Amygdala (tissue), 56 donors: ENCODE data around the gene C19orf38.

Experiments
- DNase-seq, 56 donors: peaks; one replicate each; lab custom pipeline; 2025; lab: John Stamatoyannopoulos, UW

The C19orf38 gene, protein sequence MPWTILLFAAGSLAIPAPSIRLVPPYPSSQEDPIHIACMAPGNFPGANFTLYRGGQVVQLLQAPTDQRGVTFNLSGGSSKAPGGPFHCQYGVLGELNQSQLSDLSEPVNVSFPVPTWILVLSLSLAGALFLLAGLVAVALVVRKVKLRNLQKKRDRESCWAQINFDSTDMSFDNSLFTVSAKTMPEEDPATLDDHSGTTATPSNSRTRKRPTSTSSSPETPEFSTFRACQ

DNA sequence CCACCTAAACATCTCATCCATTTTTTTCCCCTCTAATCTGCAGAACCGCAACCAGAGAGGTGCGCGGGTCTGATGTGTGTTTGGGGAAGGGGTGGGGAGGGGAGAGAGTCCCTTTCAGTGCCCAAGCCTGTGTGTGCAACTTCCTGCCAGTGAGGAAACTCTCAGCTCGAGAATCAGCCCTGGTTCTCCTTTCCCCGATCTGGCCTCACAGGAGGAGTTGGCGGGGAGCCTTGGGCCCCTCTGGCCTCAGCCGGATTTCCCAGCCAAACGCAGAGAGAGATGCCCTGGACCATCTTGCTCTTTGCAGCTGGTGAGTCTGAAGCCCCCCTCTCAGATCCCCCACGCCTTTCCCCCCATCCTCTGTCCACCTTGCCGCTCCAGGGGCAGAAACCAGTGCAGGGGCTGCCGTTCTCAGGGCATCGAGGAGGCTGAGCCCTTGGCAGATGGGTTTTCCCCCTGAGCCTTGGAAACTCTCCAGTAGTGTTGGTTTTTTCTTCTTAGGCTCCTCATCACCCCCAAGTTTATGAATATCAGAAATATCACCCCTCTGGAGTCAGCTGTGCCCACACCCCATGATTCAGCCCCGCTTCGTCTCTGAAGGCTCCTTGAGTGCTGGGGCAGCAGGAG is at the start of gene C19orf38:
Gene C19orf38 (plus strand): TSS at position 186 of the 627 bp plus-strand sequence. CDS start 94 bp downstream, at position 280.
- DNase-seq = peak in 1 of 56 donors; percentile 22

DNA sequence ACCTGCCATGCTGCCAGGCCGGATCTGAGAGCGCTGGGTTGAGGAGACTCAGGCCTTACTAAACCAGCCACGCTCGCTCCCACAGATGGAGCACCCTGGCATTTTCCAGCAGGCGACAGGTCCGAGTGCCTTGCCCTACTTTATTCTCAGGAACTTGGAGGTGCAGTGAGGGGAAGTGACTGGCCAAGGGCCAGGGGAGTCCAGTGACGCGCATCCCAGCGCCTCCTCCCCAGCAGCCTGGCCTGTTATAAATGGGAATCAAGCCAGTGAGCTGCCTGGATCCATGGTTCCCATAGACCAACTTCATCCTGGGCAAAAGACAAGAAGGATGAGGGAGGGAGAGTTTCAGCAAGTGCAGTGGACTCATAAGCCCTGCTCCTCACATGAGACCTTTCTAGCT is 47.7 kb upstream of the C19orf38 start:
- DNase-seq = peak in 16 of 56 donors; percentile 3 to 48 (median 16)

DNA sequence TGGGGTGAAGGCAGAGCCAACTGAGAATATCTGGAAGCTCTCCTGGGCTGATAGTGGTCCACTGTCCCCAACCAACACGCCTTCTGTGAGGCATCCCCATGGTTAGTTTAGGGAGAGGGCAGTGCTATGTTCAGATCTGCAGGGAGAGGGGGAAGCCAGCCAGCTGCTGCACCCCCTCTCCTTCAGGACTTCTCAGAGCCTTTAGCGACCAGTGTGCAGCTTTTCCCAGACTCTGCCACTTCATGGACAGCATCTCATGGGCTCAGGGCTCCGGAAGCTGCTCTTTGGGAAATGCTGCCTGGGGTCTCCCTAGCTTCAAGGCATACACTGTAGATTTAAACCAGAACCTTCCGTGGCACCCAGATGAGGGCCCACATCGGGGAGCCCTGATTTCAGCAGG is 45.7 kb upstream of the C19orf38 start:
- DNase-seq = no peak

DNA sequence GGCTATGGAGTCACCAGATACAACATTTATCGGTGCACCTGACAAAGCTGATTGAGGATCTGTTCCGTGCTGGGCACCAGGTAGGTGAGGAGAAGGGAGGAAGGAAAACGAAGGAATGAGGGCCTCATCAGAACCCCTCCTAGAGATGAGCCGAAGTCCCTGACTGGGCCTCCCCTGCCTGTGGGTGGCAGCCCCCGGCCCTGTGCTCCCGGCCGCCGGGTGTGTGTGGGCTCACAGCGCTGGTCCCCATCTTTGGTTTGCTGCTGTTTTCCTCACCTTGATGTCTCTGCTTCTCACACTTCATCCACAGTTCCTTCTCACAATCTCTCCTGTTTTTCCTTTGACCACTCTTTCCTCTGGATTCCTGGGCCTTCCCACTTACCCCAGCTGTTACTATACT is 45.0 kb upstream of the C19orf38 start:
- DNase-seq = no peak

DNA sequence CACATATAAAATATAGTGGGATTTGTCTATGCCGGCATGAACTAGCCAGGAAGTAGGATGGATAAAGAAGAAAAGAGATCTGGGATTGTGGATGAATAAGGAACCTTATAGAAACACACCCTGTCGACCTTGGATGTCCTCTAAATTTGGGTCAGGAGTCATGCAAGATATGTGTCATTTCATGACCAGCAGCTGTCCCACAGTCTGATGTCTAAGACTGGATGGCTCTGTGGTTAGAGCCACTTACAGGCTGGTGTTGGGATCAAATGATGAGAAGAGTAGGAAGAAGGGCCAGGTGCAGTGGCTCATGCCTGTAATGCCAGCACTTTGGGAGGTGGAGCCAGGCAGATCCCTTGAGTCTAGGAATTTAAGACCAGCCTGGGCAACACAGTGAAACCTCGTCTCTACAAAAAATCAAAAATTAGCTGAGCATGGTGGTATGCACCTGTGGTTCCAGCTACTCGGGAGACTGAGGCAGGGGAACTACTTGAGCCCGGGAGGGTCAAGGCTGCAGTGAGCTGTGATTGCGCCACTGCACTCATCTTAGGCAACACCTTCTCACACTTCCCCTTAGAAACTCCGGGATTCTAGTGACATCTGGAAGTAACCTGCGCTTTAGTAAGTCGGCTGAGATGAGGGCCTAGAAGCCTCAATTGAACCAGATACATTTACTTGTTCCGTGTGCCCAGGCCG is 43.0 kb upstream of the C19orf38 start:
- no peak for DNase-seq

DNA sequence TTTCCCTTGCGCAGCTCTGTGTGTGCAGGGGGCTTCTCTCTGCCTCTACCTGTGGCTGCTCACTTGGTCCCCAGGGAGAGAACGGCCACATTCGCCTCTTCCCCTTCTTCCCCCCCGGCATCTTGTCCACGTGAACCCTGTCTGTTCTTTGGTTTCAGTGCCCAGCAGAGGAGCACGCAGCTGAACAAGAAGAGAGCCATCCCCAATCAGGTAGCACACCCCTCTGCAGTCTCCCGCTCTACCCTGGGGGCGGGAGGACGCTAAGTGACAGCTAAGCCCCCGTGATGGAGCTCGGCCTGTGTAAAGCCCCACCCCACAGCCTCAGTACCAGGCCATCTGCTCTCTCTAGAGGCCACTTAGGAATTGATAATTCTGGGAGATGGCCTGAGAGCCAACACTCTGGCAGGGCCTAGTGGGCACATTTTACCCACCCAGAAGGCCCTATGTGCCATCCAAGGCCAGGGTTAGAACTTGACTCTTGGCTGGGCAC is 42.4 kb upstream of the C19orf38 start:
- DNase-seq = peak in 6 of 56 donors; percentile 3 to 25 (median 18)

DNA sequence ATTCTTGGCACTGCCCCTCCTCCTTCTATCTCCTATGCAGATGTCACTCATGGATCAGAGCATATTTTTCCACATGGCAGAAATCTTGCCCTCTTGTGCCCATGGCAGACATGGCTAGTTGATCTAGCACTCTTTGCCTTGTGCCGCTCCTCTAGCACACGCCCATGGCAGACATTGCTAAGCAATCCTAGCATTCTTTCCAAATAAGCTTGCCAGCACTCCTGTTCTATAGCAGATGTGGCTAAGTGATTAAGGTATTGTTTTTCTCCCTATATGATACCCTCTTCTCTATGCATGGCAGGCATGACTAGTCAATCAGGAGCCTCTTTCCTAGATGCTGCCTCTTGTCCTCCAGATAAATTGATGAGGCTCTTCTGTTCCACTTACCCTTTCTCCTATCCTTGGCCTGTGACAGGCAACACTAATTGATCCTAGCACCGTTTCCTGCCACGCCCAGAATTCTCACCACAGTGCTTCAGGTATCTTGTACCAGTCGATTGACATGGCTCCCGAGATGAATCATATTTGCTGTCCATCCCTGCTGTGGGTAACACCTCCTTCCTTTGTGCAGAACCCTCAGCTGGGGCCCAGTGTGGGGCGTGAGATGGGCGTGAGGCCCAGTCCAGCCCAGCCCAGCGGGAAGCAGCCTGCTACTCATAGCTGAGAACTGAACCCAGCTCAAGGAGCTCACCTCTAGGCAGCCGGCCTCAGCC is 39.1 kb upstream of the C19orf38 start:
- DNase-seq = no peak

DNA sequence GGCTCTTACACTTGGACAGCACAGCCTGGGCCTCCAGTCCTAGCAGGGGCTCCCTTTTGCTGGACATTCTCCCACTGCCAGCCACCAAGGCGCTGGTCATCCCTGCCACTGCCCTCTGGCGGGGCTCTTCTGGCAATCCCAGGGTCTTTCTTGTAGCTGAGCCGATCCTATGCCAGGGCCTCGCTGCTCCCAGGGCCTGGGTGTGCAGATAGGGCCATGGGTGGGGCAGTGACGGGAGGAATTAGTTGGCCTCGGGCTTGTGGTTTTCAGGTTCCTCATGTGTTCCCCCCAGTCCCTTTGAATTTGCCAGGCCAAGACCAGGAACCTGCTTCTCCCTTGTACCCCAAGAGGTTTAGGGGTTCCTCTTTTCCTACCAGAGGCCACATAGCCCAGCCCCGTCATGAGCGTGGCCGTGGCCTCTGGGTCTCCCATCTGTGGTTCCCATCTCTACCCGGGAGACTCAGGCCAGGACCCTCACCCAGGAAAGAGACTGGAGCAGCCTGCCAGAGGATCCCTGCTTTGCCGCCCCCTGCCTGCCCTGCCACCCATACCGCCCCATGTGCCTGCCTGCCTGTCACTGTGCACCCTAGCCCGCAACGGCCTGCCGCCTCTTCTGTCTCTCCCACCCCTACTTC is 38.4 kb upstream of the C19orf38 start:
- DNase-seq = no peak

DNA sequence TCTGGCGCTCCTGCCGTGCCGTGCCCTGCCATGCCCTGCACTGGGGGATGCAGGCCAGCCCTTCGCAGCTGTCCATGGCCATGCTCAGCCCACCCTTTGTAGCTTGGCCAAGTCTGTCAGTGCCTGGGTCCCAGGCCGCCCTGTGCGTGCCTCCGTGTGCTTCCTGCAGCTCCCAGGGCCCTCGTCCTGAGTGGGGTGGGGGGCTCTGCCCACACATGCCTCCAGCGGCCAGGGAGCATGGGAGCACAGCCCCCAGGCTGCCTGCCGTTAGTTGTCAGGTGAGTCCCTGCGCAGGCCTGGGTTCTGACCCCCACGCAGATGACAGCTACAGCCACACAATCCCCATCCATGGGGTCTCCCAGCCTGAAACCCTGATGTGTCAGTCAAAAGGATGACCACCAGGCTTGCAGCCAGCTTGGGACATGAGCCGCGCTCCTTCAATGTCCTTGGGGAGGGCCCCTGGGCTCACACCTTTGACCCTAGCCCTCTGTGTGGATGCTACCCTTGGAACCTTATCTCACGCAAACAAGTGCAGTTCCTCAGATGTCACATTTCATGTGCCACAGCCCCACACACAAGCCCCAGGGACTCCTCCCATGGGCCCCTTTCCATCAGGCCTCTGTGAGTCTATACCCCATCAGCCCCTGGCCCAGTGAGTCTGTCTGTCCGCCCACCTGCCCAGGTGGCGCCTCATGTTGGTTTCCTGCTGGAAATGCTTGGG is 36.7 kb upstream of the C19orf38 start:
- DNase-seq = no peak

DNA sequence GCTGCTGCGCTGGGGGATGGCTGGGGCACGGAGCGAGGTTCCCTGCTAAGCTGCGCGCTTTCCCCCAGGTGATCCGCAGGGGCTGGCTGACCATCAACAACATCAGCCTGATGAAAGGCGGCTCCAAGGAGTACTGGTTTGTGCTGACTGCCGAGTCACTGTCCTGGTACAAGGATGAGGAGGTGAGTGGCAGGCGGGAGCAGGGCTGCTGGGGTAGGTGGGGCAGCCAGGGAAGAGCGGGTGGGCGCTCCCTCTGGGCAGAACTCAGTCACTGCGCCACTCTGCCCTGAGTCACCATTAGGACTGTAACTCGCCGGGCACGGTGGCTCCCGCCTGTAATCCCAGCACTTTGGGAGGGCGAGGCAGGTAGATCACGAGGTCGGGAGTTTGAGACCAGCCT is 36.0 kb upstream of the C19orf38 start:
- no peak for DNase-seq

DNA sequence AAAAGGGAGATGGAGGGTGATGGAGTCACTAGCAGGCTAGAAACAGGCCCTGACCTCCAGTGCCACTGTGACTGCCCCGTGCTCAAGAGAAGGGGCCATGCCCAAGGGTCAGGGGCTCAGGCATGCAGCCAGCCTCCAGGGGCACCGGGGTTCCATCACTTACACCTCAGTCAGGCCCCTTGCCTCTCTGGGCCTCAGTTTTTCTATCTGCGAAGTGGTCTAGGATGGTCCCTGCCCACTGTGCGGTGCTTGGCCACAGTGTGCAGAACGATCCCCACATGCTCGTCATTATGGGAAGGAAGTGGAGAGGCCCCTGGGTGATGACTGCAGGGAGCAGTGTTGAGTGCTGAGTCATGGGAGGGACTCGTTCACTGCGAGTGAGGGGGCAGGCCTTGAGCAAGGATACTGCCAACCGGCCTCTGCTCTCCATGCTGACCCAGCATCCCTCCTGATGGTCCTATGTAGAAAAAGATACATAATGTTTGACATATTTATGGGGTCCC is 35.3 kb upstream of the C19orf38 start:
- peak in 4 of 56 donors; percentile 2 to 11 (median 8) for DNase-seq

DNA sequence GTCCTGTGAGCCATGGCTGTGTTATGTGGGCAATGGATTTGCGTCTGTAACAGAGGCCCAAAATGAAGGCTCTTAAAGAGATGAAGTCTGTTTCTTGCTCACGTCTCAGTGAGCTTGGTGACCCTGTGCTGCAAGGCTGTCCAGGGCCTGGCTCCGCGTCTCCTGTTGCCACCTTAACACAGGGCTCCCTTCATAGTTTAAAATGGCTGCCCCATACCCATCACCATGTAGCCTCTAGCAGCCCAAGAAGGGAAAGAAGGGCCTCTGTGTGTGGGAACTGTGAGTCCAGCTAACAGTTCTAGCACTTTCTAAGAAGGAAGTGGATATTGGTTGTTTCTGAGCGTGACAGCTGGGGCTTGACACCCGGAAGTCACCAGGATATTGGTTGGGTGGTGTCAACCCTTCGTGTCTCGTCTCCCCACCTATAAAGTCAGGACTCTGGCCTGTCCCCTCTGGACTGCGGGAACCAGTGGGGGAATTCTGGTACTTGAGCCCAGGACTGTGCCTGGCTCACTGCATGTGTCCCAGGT is 33.1 kb upstream of the C19orf38 start:
- DNase-seq = no peak

DNA sequence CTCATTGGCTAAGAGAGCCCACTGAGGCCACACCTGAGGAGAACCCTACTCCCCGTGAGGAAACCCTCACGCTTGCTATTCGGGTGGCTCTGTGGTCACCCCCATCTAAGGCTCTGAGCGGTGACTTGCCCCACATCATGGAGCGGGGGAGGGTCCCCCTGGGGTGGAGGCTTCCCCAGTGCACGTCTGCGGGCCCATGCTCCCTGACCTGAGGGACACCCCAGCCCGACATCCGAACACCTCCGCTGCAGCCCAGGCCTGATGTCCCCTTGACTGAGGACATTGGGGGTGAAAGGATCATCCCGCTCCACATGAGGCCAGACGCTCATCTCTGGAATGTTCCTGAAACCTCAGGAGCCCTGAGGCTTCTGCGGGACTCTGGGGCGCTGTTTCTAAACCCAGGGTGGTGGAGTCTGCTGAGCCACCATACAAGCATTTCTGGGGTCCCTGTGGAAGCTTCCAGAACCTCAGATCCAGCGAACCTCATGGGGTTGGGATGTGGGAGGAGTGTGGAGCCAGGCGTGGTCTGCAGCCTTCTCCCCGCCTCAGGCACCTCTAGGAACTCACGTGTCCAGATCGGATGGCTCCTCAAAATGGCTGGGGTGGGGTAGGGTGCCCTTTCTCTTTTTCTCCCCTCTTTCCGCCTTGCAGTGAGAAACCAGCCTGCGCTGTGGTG is 32.1 kb upstream of the C19orf38 start:
- no peak for DNase-seq

DNA sequence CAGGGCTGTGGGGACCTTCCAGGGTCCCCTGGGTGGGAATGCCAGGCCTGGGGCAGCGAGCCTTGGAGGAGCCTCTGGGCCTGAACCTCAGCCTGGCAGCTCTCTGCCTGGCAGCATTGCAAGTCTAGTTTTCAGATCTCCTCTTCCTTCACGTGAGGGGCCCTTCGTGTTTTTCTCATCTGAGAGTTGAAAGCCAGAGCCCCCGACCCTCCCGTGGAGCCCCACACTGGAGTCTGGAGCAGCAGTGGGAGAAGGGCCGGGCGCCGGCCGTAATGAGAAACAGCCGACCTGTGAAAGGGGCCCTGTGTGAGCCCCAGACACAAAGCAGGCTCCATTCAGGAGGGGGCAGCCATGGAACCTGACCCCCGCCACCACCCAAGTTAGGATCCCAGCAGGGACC is 31.5 kb upstream of the C19orf38 start:
- DNase-seq = no peak

DNA sequence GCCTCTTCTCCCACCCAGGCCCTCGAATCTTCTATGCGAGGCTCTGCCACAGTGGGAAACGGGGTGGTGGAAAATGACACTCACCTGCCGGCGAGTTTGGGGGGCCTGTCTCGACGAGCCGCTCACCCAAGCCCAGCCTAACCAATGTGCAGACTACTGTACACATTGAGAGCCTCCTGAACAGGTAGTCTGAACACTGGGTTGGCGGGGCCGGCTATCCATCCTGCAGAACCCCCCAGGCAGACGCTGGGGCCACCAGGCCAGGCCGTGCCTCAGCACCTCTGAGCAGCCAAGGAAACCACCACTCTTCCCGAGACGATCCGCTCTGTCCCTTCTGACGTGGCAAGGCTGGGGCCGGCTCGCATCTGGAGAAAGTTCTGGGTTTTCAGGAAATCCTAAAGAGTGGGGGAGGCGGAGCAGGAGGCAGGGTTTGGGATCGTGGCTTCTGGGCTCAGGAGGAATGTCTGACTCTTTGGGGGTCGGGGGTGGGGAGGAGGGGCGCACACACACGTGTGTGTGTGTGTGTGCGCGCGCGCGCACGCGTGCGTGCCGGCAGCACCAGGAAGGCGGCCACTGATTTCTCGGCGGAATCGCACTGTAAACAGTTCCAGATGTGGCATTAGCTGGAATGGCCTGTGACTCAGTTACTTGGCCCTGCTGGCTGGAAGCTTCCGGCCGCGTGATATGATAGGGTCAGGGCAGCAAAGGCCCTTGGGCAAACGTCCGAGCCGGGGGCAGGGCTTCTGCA is 30.8 kb upstream of the C19orf38 start:
- no peak for DNase-seq

DNA sequence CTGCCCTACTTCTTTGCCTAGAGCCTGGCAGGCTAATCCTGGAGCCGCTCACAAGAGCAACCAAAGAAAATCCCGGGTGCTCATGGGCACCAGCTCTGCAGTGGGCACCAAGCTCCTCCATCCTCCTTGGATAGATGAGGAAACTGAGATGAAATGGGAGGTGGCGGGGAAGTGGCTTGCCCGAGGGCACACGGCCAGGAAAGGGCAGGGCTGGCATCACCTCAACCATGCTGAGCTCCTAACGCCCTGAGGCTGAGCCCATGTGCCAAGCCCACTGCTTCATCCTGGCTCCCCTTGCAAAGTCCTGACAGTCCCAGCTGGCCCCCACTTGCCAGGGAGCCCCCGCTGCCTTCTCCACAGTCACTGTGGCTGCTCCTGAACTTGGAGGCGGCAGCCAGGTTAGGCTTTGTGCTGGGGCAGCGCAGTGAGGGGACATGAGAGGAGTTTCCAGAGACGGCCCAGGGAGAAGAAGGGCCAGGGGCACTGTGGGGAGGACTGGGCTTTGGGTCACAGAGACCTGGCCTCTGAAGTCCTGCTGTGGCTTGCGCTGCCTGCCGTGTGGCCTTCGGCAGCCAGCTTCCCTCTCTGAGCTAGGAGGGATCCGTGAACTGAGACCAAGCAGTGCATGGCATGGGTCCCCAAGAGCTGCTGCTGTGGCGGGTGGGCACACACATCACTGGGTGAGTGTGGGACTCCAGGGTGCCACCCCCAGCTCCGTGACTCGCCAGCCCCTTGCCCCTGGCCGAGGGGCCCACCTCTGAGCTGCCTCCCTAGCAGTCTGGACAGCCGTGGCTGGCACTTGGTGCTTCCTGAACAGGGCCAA is 29.7 kb upstream of the C19orf38 start:
- no peak for DNase-seq
